Measurements from ENCODE around the gene SCAMP1. TPM values are rescaled to one million over a fixed set of nuclear protein-coding genes. Genes with fewer than 3 reads are reported as not detected.

Gene SCAMP1
- polyA plus RNA-seq, 2 donors, result 8.7 TPM

GRCh38 chr5:78515670-78516069 is 155.3 kb downstream of the SCAMP1 start:
- 85 to 93% methylated on average over 3 of the region's 3 CpGs for WGBS, 2 donors
- Histone ChIP-seq H3K27me3 (ENCODE audit: control insufficient read depth in 1 of 2, insufficient read depth in 2 of 2, low read length in 2 of 2) (no peaks in the 10 kb centered on the region), H3K36me3 (ENCODE audit: control insufficient read depth in 2 of 2, insufficient read depth in 2 of 2, low read length in 1 of 2) (no peaks in the 10 kb centered on the region), H3K27ac (ENCODE audit: low read depth in 2 of 2, low read length in 1 of 2) (no peak overlapping the region), H3K9me3 (ENCODE audit: control insufficient read depth in 2 of 2, insufficient read depth in 1 of 2, low read depth in 1 of 2, low read length in 1 of 2) (no peaks in the 10 kb centered on the region), H3K4me3 (ENCODE audit: low read depth in 1 of 2, low read length in 2 of 2) (no peak overlapping the region), H3K4me1 (ENCODE audit: control insufficient read depth in 2 of 2, insufficient read depth in 2 of 2, low read length in 1 of 2) (no peaks in the 10 kb centered on the region)

- no peak overlapping the region for H3K4me3 ChIP-seq (ENCODE audit: low read depth in 1 of 2, low read length in 2 of 2)
- H3K27me3 ChIP-seq (ENCODE audit: control insufficient read depth in 1 of 2, insufficient read depth in 2 of 2, low read length in 2 of 2), result no peaks in the 10 kb centered on the region
- peak overlapping the region; percentile 35 to 44 for H3K27ac ChIP-seq (ENCODE audit: low read depth in 2 of 2, low read length in 1 of 2)
- H3K36me3 ChIP-seq (ENCODE audit: control insufficient read depth in 2 of 2, insufficient read depth in 2 of 2, low read length in 1 of 2), result no peaks in the 10 kb centered on the region
- WGBS, 2 donors, result 59 to 65% methylated on average over 14 of the region's 14 CpGs
- H3K4me1 ChIP-seq (ENCODE audit: control insufficient read depth in 2 of 2, insufficient read depth in 2 of 2, low read length in 1 of 2), result no peaks in the 10 kb centered on the region
- no peaks in the 10 kb centered on the region for H3K9me3 ChIP-seq (ENCODE audit: control insufficient read depth in 2 of 2, insufficient read depth in 1 of 2, low read depth in 1 of 2, low read length in 1 of 2)
Measured at GRCh38 chr5:78518365-78519197, 158.2 kb downstream of the SCAMP1 start.

GRCh38 chr5:78519198-78519941 is 159.0 kb downstream of the SCAMP1 start:
- Histone ChIP-seq H3K27me3 (ENCODE audit: control insufficient read depth in 1 of 2, insufficient read depth in 2 of 2, low read length in 2 of 2) (no peaks in the 10 kb centered on the region), H3K27ac (ENCODE audit: low read depth in 2 of 2, low read length in 1 of 2) (peak overlapping the region; percentile 35 to 44), H3K4me1 (ENCODE audit: control insufficient read depth in 2 of 2, insufficient read depth in 2 of 2, low read length in 1 of 2) (no peaks in the 10 kb centered on the region), H3K9me3 (ENCODE audit: control insufficient read depth in 2 of 2, insufficient read depth in 1 of 2, low read depth in 1 of 2, low read length in 1 of 2) (no peaks in the 10 kb centered on the region), H3K36me3 (ENCODE audit: control insufficient read depth in 2 of 2, insufficient read depth in 2 of 2, low read length in 1 of 2) (no peaks in the 10 kb centered on the region), H3K4me3 (ENCODE audit: low read depth in 1 of 2, low read length in 2 of 2) (no peak overlapping the region)
- 84 to 92% methylated on average over 9 of the region's 9 CpGs for WGBS, 2 donors

- Histone ChIP-seq H3K27ac (ENCODE audit: low read depth in 2 of 2, low read length in 1 of 2) (no peak overlapping the region), H3K4me1 (ENCODE audit: control insufficient read depth in 2 of 2, insufficient read depth in 2 of 2, low read length in 1 of 2) (no peaks in the 10 kb centered on the region)
- 63 to 80% methylated on average over 2 of the region's 2 CpGs for WGBS, 2 donors
Measured at GRCh38 chr5:78521455-78521854, 161.0 kb downstream of the SCAMP1 start.

DNA sequence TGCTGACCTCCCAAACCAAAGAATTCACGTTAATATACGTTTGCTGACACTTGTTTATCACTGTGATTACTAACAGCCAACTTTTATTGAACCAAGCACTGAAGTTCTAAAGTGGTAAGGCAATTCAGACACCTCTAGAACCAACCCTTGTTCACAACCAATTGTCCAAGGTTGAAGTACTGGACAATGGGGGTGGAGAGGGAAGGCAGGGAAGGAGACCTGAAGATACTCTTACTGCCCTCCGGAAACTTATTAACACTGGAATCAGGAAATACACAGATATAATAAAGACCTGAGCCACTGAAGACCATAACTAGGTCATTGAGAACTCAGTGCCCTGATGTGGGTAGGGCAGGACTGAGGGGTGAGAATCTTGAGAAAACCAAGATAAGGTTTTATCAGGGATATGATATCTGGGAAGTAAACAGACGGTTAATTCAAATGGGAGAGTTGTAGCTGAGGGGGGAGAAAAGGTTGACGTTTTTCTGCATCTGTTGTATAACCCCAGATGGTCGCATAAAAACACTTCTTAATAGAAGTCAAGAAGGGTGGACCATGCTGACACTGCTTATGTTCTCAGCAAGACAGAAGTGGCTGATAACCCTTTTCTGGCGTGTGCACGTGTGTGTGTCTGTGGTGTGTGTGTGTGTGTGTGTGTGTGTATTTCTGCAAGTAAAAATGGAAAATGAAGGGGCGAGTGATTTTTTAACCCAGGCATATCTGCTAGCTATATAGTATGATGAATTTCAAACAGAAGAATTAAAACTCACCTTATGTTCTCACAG is 162.3 kb downstream of the SCAMP1 start:
- WGBS, 2 donors, result 75 to 84% methylated on average over 9 of the region's 9 CpGs
- no peak overlapping the region for H3K4me3 ChIP-seq (ENCODE audit: low read depth in 1 of 2, low read length in 2 of 2)
- no peaks in the 10 kb centered on the region for H3K9me3 ChIP-seq (ENCODE audit: control insufficient read depth in 2 of 2, insufficient read depth in 1 of 2, low read depth in 1 of 2, low read length in 1 of 2)
- no peak overlapping the region for H3K27ac ChIP-seq (ENCODE audit: low read depth in 2 of 2, low read length in 1 of 2)
- no peaks in the 10 kb centered on the region for H3K36me3 ChIP-seq (ENCODE audit: control insufficient read depth in 2 of 2, insufficient read depth in 2 of 2, low read length in 1 of 2)
- H3K27me3 ChIP-seq (ENCODE audit: control insufficient read depth in 1 of 2, insufficient read depth in 2 of 2, low read length in 2 of 2), result no peaks in the 10 kb centered on the region
- no peaks in the 10 kb centered on the region for H3K4me1 ChIP-seq (ENCODE audit: control insufficient read depth in 2 of 2, insufficient read depth in 2 of 2, low read length in 1 of 2)

More at GRCh38 chr5:78521455-78521854, 161.0 kb downstream of the SCAMP1 start:
- no peak overlapping the region for H3K4me3 ChIP-seq (ENCODE audit: low read depth in 1 of 2, low read length in 2 of 2)
- H3K27me3 ChIP-seq (ENCODE audit: control insufficient read depth in 1 of 2, insufficient read depth in 2 of 2, low read length in 2 of 2), result no peaks in the 10 kb centered on the region
- H3K9me3 ChIP-seq (ENCODE audit: control insufficient read depth in 2 of 2, insufficient read depth in 1 of 2, low read depth in 1 of 2, low read length in 1 of 2), result no peaks in the 10 kb centered on the region
- no peaks in the 10 kb centered on the region for H3K36me3 ChIP-seq (ENCODE audit: control insufficient read depth in 2 of 2, insufficient read depth in 2 of 2, low read length in 1 of 2)

- WGBS, 2 donors, result 80 to 82% methylated on average over 15 of the region's 15 CpGs
Measured at GRCh38 chr5:78523314-78524193, 163.1 kb downstream of the SCAMP1 start.

GRCh38 chr5:78526049-78526525 is 165.7 kb downstream of the SCAMP1 start:
- peak overlapping the region; percentile 81 to 85 for H3K27ac ChIP-seq (ENCODE audit: low read depth in 2 of 2, low read length in 1 of 2)
- H3K4me3 ChIP-seq (ENCODE audit: low read depth in 1 of 2, low read length in 2 of 2), result no peak overlapping the region
- H3K9me3 ChIP-seq (ENCODE audit: control insufficient read depth in 2 of 2, insufficient read depth in 1 of 2, low read depth in 1 of 2, low read length in 1 of 2), result no peaks in the 10 kb centered on the region
- no peaks in the 10 kb centered on the region for H3K4me1 ChIP-seq (ENCODE audit: control insufficient read depth in 2 of 2, insufficient read depth in 2 of 2, low read length in 1 of 2)
- H3K27me3 ChIP-seq (ENCODE audit: control insufficient read depth in 1 of 2, insufficient read depth in 2 of 2, low read length in 2 of 2), result no peaks in the 10 kb centered on the region
- WGBS, 2 donors, result 66 to 76% methylated on average over 7 of the region's 7 CpGs
- no peaks in the 10 kb centered on the region for H3K36me3 ChIP-seq (ENCODE audit: control insufficient read depth in 2 of 2, insufficient read depth in 2 of 2, low read length in 1 of 2)

More at GRCh38 chr5:78523314-78524193, 163.1 kb downstream of the SCAMP1 start:
- Histone ChIP-seq H3K27me3 (ENCODE audit: control insufficient read depth in 1 of 2, insufficient read depth in 2 of 2, low read length in 2 of 2) (no peaks in the 10 kb centered on the region), H3K36me3 (ENCODE audit: control insufficient read depth in 2 of 2, insufficient read depth in 2 of 2, low read length in 1 of 2) (no peaks in the 10 kb centered on the region), H3K4me1 (ENCODE audit: control insufficient read depth in 2 of 2, insufficient read depth in 2 of 2, low read length in 1 of 2) (no peaks in the 10 kb centered on the region), H3K27ac (ENCODE audit: low read depth in 2 of 2, low read length in 1 of 2) (no peak overlapping the region), H3K4me3 (ENCODE audit: low read depth in 1 of 2, low read length in 2 of 2) (no peak overlapping the region), H3K9me3 (ENCODE audit: control insufficient read depth in 2 of 2, insufficient read depth in 1 of 2, low read depth in 1 of 2, low read length in 1 of 2) (no peaks in the 10 kb centered on the region)

DNA sequence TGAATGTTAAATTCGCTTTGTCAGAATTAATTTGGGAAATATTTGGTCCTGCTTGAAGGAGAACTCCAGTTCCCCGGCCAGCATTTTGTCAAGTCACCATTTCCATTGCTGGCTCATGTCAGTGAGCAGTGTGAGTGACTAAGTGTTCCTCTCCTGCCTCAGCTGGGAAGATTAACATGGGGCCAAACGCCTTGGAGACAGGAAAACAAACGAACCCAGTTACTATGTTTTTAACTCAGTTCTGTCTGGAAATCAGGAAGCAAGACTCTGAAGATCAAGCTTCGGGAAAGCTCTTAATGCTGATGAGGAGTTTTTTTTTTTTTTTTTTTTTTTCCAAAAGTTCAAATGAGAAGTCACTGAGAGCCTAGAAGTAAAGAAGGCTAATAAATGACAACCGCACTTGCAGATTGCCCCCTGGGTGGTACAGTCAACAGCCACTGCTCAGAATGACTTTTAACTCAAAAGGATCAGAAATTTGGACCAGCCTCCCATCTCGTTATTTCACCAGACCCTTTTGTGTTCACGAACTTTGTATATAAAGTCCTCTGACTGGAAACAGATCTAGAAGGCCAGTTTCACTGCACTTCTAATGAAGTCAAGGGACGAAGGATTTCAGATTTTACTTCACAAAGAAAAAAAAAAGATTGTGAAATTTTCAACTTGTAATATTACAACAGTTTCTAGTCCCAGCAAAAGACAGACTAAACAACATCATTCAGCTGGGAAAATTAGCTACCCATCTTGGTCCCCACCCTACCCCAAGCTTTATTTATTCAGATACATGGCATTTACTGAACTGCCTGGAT is 166.8 kb downstream of the SCAMP1 start:
- Histone ChIP-seq H3K27ac (ENCODE audit: low read depth in 2 of 2, low read length in 1 of 2) (peak overlapping the region in 1 of 2 donors; percentile 42), H3K9me3 (ENCODE audit: control insufficient read depth in 2 of 2, insufficient read depth in 1 of 2, low read depth in 1 of 2, low read length in 1 of 2) (no peaks in the 10 kb centered on the region), H3K27me3 (ENCODE audit: control insufficient read depth in 1 of 2, insufficient read depth in 2 of 2, low read length in 2 of 2) (no peaks in the 10 kb centered on the region), H3K4me1 (ENCODE audit: control insufficient read depth in 2 of 2, insufficient read depth in 2 of 2, low read length in 1 of 2) (no peaks in the 10 kb centered on the region), H3K4me3 (ENCODE audit: low read depth in 1 of 2, low read length in 2 of 2) (no peak overlapping the region), H3K36me3 (ENCODE audit: control insufficient read depth in 2 of 2, insufficient read depth in 2 of 2, low read length in 1 of 2) (no peaks in the 10 kb centered on the region)
- WGBS, 2 donors, result 28 to 35% methylated on average over 9 of the region's 9 CpGs

Measured in esophagus (tissue), 2 donors.